HEK293 (cell line): ENCODE data around the gene KLK10.
"Not testable (repeated sequence)": the region's sequence is repeated elsewhere in the genome, so short reads cannot be mapped to it uniquely, and the experiment has no call there.

Experiments
- CTCF ChIA-PET: fragments of 350-600 bp; formaldehyde crosslinking; extraction: SDS; loops from one replicate; lab custom pipeline; 2021; ENCODE audit warnings: antibody characterized with exemption; lab: Yijun Ruan, JAX
- POLR2A ChIA-PET: fragments of 300-600 bp; formaldehyde crosslinking; extraction: SDS; loops from one replicate; lab custom pipeline; 2020; ENCODE audit warnings: antibody characterized with exemption, inconsistent platforms; lab: Yijun Ruan, JAX
- H3K27ac ChIP-seq: fragments of 200-500 bp; sonication (Bioruptor generic); 2 replicates; pipeline ENCODE4 v1.5.1; 2014; ENCODE audit warnings: low read depth, low read length, control low read depth, inconsistent platforms; ENCODE audit errors: extremely low read depth
- H3K36me3 ChIP-seq, 2 experiments: fragments of 200-500 bp in 1 of 2; sonication (Bioruptor generic) in 1 of 2; 1 replicate in 1 of 2; 2 replicates in 1 of 2; pipeline ENCODE4 v1.5.1; 2014 to 2017; ENCODE audit warnings: inconsistent platforms in 2 of 2, low read length in 2 of 2; ENCODE audit not compliant: control insufficient read depth in 2 of 2, insufficient read depth in 1 of 2
- H3K4me1 ChIP-seq: fragments of 200-500 bp; sonication (Bioruptor generic); 2 replicates; pipeline ENCODE4 v1.5.1; 2014; ENCODE audit warnings: mild to moderate bottlenecking, low read length, inconsistent platforms; ENCODE audit not compliant: control insufficient read depth, insufficient read depth
- H3K4me3 ChIP-seq: 2 replicates; pipeline ENCODE4 v1.5.1; 2011; ENCODE audit warnings: low read depth, mild to moderate bottlenecking, control low read depth, low read length, moderate library complexity
- H3K9me3 ChIP-seq: fragments of 200-500 bp; sonication (Bioruptor generic); 2 replicates; pipeline ENCODE4 v1.5.1; 2014; ENCODE audit warnings: low read depth, low read length, inconsistent platforms; ENCODE audit not compliant: control insufficient read depth, insufficient read depth
- BCL11B ChIP-seq: fragments of 450-650 bp; formaldehyde crosslinking; IDR thresholded peaks from 2 replicates; pipeline ENCODE4 v1.5.1; 2016; ENCODE audit warnings: low read depth, missing biosample characterization, missing genetic modification characterization
- CTCF ChIP-seq: fragments of 450-650 bp; formaldehyde crosslinking; IDR thresholded peaks from 2 replicates; pipeline ENCODE4 v1.5.1; 2016; ENCODE audit warnings: missing biosample characterization, missing genetic modification characterization
- EGR2 ChIP-seq: fragments of 450-650 bp; formaldehyde crosslinking; IDR thresholded peaks from 2 replicates; pipeline ENCODE4 v1.5.1; 2016; ENCODE audit warnings: low read depth, missing biosample characterization, missing genetic modification characterization
- KLF7 ChIP-seq: fragments of 450-650 bp; formaldehyde crosslinking; IDR thresholded peaks from 2 replicates; pipeline ENCODE4 v1.5.1; 2016; ENCODE audit warnings: missing biosample characterization, missing genetic modification characterization, borderline replicate concordance
- PATZ1 ChIP-seq: fragments of 450-650 bp; formaldehyde crosslinking; IDR thresholded peaks from 2 replicates; pipeline ENCODE4 v1.5.1; 2016; ENCODE audit warnings: missing biosample characterization, missing genetic modification characterization
- RBAK ChIP-seq: fragments of 450-650 bp; formaldehyde crosslinking; IDR thresholded peaks from 2 replicates; pipeline ENCODE4 v1.5.1; 2016; ENCODE audit warnings: missing biosample characterization, missing genetic modification characterization
- SP7 ChIP-seq: fragments of 450-650 bp; formaldehyde crosslinking; IDR thresholded peaks from 2 replicates; pipeline ENCODE4 v1.5.1; 2016; ENCODE audit warnings: missing biosample characterization, missing genetic modification characterization
- TCF7L2 ChIP-seq: IDR thresholded peaks from 2 replicates; pipeline ENCODE4 v1.6.1; 2011; ENCODE audit warnings: low read depth, mild to moderate bottlenecking, inconsistent platforms, low read length, moderate library complexity, borderline replicate concordance
- ZFHX2 ChIP-seq: fragments of 450-650 bp; formaldehyde crosslinking; conservative IDR thresholded peaks from 2 replicates; pipeline ENCODE4 v1.5.1; 2016; ENCODE audit warnings: missing biosample characterization, missing genetic modification characterization
- ZNF112 ChIP-seq: fragments of 450-650 bp; formaldehyde crosslinking; IDR thresholded peaks from 2 replicates; pipeline ENCODE4 v1.5.0; 2017; ENCODE audit warnings: missing biosample characterization, missing genetic modification characterization
- ZNF132 ChIP-seq: fragments of 450-650 bp; formaldehyde crosslinking; IDR thresholded peaks from 2 replicates; pipeline ENCODE4 v1.5.1; 2017; ENCODE audit warnings: missing biosample characterization, missing genetic modification characterization, borderline replicate concordance
- ZNF169 ChIP-seq: fragments of 450-650 bp; formaldehyde crosslinking; IDR thresholded peaks from 2 replicates; pipeline ENCODE4 v1.5.1; 2016; ENCODE audit warnings: missing biosample characterization, missing genetic modification characterization
- ZNF274 ChIP-seq, 2 experiments: fragments of 200-500 bp in 1 of 2; fragments of 450-650 bp in 1 of 2; sonication (Bioruptor generic) in 1 of 2; formaldehyde crosslinking in 1 of 2; IDR thresholded peaks; 2 replicates each; pipeline versions ENCODE4 v1.5.1 to v1.6.1; 2014 to 2016; ENCODE audit warnings: borderline replicate concordance in 1 of 2, inconsistent platforms in 1 of 2, low read length in 1 of 2, missing biosample characterization in 1 of 2, missing genetic modification characterization in 1 of 2
- ZNF530 ChIP-seq: fragments of 450-650 bp; formaldehyde crosslinking; IDR thresholded peaks from 2 replicates; pipeline ENCODE4 v1.5.1; 2016; ENCODE audit warnings: low read depth, missing biosample characterization, missing genetic modification characterization
- ZNF558 ChIP-seq: fragments of 450-650 bp; formaldehyde crosslinking; IDR thresholded peaks from 2 replicates; pipeline ENCODE4 v1.5.1; 2016; ENCODE audit warnings: missing biosample characterization, missing genetic modification characterization
- ZNF623 ChIP-seq: fragments of 450-650 bp; formaldehyde crosslinking; IDR thresholded peaks from 2 replicates; pipeline ENCODE4 v1.5.1; 2016; ENCODE audit warnings: missing biosample characterization, missing genetic modification characterization
- ZNF624 ChIP-seq: fragments of 450-650 bp; formaldehyde crosslinking; IDR thresholded peaks from 2 replicates; pipeline ENCODE4 v1.5.1; 2017; ENCODE audit warnings: missing biosample characterization, missing genetic modification characterization
- TF ChIP-seq, protein P1 (sequence below): fragments of 450-650 bp; formaldehyde crosslinking; IDR thresholded peaks from 2 replicates; pipeline ENCODE4 v1.5.1; 2016; ENCODE audit warnings: missing biosample characterization, missing genetic modification characterization

The KLK10 gene

GRCh38 chr19:50992666-50993035 is 26.9 kb downstream of the KLK10 start (continued):
- TF ChIP-seq CTCF (tag by site-specific recombination) (no peak), ZNF274 (IDR thresholded peaks at IDR 0.05; ENCODE audit: low read length) (no peak), ZNF274 (tag by site-specific recombination; IDR thresholded peaks at IDR 0.05; ENCODE audit: borderline replicate concordance) (no peak), RBAK (no peak), ZNF169 (tag by site-specific recombination) (no peak)

DNA sequence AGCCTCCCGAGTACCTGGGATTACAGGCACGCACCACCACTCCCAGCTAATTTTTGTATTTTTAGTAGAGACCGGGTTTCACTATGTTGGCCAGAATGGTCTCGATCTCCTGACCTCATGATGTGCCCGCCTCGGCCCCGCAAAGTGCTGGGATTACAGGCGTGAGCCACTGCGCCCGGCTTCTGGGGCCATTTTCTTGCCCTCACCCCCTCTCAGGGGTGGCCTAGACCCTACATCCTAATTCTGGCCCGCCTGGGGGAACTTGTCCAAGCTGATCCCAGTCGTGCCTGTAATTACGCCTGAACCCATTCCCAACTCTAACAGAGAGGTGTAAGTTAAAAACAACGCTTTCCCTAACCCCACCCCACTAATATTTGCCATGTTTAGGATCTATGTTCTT is 35.1 kb downstream of the KLK10 start:
- H3K27ac ChIP-seq, H3K4me3 ChIP-seq, POLR2A ChIA-PET, H3K36me3 ChIP-seq, H3K4me1 ChIP-seq, H3K9me3 ChIP-seq: not testable (repeated sequence)
- CTCF ChIA-PET = interaction anchor here (0.9 to 1.2 kb wide), 2 partner anchors 32 to 110 kb away, joined by 4 to 5 read pairs; no protein-coding TSS in a partner anchor

DNA sequence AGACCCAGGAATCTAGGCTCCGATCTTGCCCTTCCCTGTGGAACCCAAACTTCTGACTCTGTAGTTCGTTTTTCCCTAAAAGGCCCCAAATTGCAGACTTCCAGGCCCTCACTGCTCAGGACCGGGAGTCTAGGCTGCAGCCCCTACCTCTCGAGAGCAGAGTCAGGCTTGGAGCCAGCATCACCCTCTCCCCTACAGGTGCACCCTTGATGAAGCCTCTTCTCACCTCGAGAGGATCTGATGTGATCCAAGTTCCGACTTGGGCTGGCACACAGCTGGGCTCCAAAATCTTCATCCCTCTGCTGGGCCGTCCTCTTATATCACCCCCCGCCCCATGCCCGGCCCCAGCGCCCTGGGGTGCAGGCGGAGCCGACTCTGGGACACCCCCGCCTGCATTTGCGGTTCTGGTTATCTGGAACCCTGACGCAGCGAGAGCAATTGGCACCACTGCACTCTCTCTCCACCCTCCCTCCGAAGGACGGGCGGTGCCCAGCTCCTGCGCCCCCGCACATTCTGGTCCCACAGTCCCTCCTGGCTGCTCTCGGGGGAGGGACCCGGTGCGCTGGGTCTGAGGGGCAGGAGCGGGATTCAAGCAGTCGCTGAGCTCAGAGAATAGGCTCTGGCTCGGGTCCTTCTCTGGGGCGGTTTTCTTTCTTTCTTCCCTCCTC is 35.8 kb downstream of the KLK10 start, which contains the start of gene KLK7:
Gene KLK7, minus strand, starts transcription at position 293 of the 668 bp plus-strand sequence. CDS start 1,518 bp downstream, outside the sequence.
- H3K36me3 ChIP-seq = no peaks in the 10 kb centered on the region; a peak in 1 of 3 replicates
- ChIA-PET CTCF (interaction anchor here (0.9 to 1.2 kb wide), 2 partner anchors 33 to 110 kb away, joined by 4 to 5 read pairs; no protein-coding TSS in a partner anchor), POLR2A (no interaction called here)
- TF ChIP-seq RBAK (no peak), SP7 (tag by site-specific recombination) (no peak), ZNF623 (tag by site-specific recombination) (no peak), EGR2 (tag by site-specific recombination) (0 out of 2 replicates have a peak, but pooled peaks have one; percentile 22), ZNF530 (no peak)
- H3K9me3 ChIP-seq = no peaks in the 10 kb centered on the region
- H3K4me1 ChIP-seq = no peaks in the 10 kb centered on the region
- no peak within 1 kb of the TSS for H3K27ac ChIP-seq
- no peak within 1 kb of the TSS for H3K4me3 ChIP-seq

- H3K4me1 ChIP-seq = no peaks in the 10 kb centered on the region
- CTCF ChIA-PET = no interaction called here
- TF ChIP-seq BCL11B (tag by site-specific recombination) (no peak), ZNF558 (no peak)
- TF ChIP-seq, all 188 proteins: peak for 0
- Histone ChIP-seq H3K4me3 (no peak overlapping the region), H3K9me3 (no peaks in the 10 kb centered on the region), H3K27ac (no peak overlapping the region), H3K36me3 (no peaks in the 10 kb centered on the region; a peak in 1 of 3 replicates)
- POLR2A ChIA-PET = no interaction called here
Observed at GRCh38 chr19:50982186-50982585, 37.3 kb downstream of the KLK10 start.

DNA sequence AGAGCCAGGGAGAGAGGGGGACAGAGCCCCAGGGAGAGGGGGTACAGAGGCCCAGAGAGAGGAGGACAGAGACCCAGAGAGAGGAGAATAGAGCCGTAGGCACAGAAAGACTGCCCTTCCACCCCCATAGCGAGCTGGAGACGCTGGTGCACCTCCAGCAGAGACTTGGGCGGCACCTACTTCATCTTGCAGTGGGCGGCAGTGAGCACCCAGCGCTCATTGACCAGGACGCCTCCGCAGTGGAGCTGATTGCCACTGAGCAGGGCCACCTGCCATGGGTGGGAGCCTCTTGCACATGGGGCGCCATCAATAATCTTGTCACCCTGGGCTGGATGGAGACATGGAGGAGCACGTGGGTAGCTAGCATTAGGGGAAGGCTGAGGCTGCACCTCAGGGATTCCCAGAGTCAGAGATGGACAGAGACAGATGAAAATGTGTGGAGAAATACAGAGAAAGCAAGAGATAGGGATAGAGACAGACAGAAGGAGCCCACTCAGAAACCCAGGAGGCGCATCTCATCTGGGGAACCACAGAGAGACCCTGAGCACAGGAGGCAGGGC is 37.8 kb downstream of the KLK10 start:
- H3K9me3 ChIP-seq = no peaks in the 10 kb centered on the region
- no peaks in the 10 kb centered on the region; a peak in 1 of 3 replicates for H3K36me3 ChIP-seq
- no peak overlapping the region for H3K27ac ChIP-seq
- H3K4me1 ChIP-seq = no peaks in the 10 kb centered on the region
- ChIA-PET POLR2A (no interaction called here), CTCF (no interaction called here)
- TF ChIP-seq PATZ1 (tag by site-specific recombination) = no peak
- no peak for TF ChIP-seq ZNF132
- TF ChIP-seq ZNF112 (tag by site-specific recombination) = no peak
- no peak for TF ChIP-seq ZNF169 (tag by site-specific recombination)
- no peak for TF ChIP-seq ZNF624 (tag by site-specific recombination)
- TF ChIP-seq, protein P1, sequence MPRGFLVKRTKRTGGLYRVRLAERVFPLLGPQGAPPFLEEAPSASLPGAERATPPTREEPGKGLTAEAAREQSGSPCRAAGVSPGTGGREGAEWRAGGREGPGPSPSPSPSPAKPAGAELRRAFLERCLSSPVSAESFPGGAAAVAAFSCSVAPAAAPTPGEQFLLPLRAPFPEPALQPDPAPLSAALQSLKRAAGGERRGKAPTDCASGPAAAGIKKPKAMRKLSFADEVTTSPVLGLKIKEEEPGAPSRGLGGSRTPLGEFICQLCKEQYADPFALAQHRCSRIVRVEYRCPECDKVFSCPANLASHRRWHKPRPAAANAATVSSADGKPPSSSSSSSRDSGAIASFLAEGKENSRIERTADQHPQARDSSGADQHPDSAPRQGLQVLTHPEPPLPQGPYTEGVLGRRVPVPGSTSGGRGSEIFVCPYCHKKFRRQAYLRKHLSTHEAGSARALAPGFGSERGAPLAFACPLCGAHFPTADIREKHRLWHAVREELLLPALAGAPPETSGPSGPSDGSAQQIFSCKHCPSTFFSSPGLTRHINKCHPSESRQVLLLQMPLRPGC = no peak
- peak; percentile 95 for TF ChIP-seq ZFHX2 (tag by site-specific recombination)
- TF ChIP-seq TCF7L2 = no peak
- TF ChIP-seq KLF7 (tag by site-specific recombination) = no peak
- peak; percentile 94 for TF ChIP-seq EGR2 (tag by site-specific recombination)
- TF ChIP-seq, all 188 proteins: peak for 2
- H3K4me3 ChIP-seq = no peak overlapping the region
